ENCODE results near the gene RAI14. TPM values are rescaled to one million over a fixed set of nuclear protein-coding genes. Genes with fewer than 3 reads are reported as not detected.

Gene RAI14
- polyA plus RNA-seq = 10 to 100 TPM in 1 of 4 donors, 1 to 10 TPM in 3; 4.2 to 16.8 (median 7.6) TPM
- long read RNA-seq, donor 1, full-length matches to known transcripts = 4 of 4 reads
- long read RNA-seq, donor 1, partial matches to known transcripts = 0 of 4 reads
- long read RNA-seq, donor 1, other reads (novel, unspliced or antisense) = 0 of 4 reads
- long read RNA-seq, donor 2, partial matches to known transcripts = 0 of 1 reads
- long read RNA-seq, donor 2, other reads (novel, unspliced or antisense) = 0 of 1 reads
- long read RNA-seq, donor 3 = 0 reads
- long read RNA-seq, donor 4 = 0 reads
- long read RNA-seq, donor 5, partial matches to known transcripts = 0 of 1 reads
- long read RNA-seq, donor 5, other reads (novel, unspliced or antisense) = 0 of 1 reads
- long read RNA-seq, donor 6 = 0 reads
- long read RNA-seq, donor 7, partial matches to known transcripts = 0 of 6 reads
- long read RNA-seq, donor 7, other reads (novel, unspliced or antisense) = 0 of 6 reads
- long read RNA-seq, donor 8 = 0 reads
- long read RNA-seq, donor 9 = 0 reads
- long read RNA-seq, donor 10, partial matches to known transcripts = 0 of 1 reads
- long read RNA-seq, donor 10, other reads (novel, unspliced or antisense) = 0 of 1 reads

GRCh38 chr5:34656001-34656699 lies at the start of gene RAI14:
RAI14 (plus strand) TSS chr5:34656328; CDS start chr5:34686920, 30,592 bp downstream.
- Histone ChIP-seq H3K27me3 (ENCODE audit: control insufficient read depth in 3 of 3, insufficient read depth in 3 of 3, low read length in 3 of 3) (peaks cover 0 to 5% (median 0%) of the 10 kb centered on the region in 3 donors), H3K36me3 (ENCODE audit: control insufficient read depth in 3 of 3, insufficient read depth in 2 of 3, low read depth in 1 of 3, low read length in 3 of 3) (peaks cover 0 to 2% (median 0%) of the 10 kb centered on the region in 3 donors), H3K4me3 (ENCODE audit: low read depth in 1 of 3, low read length in 3 of 3) (peak within 1 kb of the TSS; percentile 49 to 86 (median 65)), H3K9me3 (ENCODE audit: control insufficient read depth in 2 of 2, insufficient read depth in 1 of 2, low read depth in 1 of 2, low read length in 1 of 2) (no peaks in the 10 kb centered on the region), H3K4me1 (ENCODE audit: control insufficient read depth in 3 of 3, insufficient read depth in 2 of 3, low read depth in 1 of 3, low read length in 2 of 3) (peaks cover 0 to 9% (median 0%) of the 10 kb centered on the region in 3 donors), H3K27ac (ENCODE audit: low read depth in 1 of 3, low read length in 2 of 3) (peak within 1 kb of the TSS; percentile 73 to 85 (median 74))
- peak; percentile 49 to 84 for DNase-seq
- WGBS, 3 donors = 1% methylated on average over 44 to 79 of the region's 79 CpGs
- FAIRE-seq = no peak

GRCh38 chr5:34608368-34608767 lies 47.8 kb upstream of the RAI14 start:
- FAIRE-seq = no peak
- no peaks in the 10 kb centered on the region for H3K9me3 ChIP-seq (ENCODE audit: control insufficient read depth in 2 of 2, insufficient read depth in 1 of 2, low read depth in 1 of 2, low read length in 1 of 2)
- peaks cover 0 to 10% (median 3%) of the 10 kb centered on the region in 3 donors for H3K4me1 ChIP-seq (ENCODE audit: control insufficient read depth in 3 of 3, insufficient read depth in 2 of 3, low read depth in 1 of 3, low read length in 2 of 3)
- DNase-seq = peak in 1 of 2 donors; percentile 25
- H3K4me3 ChIP-seq (ENCODE audit: low read depth in 1 of 3, low read length in 3 of 3) = no peak overlapping the region
- H3K27ac ChIP-seq (ENCODE audit: low read depth in 1 of 3, low read length in 2 of 3) = peak overlapping the region in 1 of 3 donors; percentile 55
- 27 to 61% (median 34%) methylated on average over 3 of the region's 3 CpGs for WGBS, 3 donors
- no peaks in the 10 kb centered on the region for H3K36me3 ChIP-seq (ENCODE audit: control insufficient read depth in 3 of 3, insufficient read depth in 2 of 3, low read depth in 1 of 3, low read length in 3 of 3)
- no peaks in the 10 kb centered on the region for H3K27me3 ChIP-seq (ENCODE audit: control insufficient read depth in 3 of 3, insufficient read depth in 3 of 3, low read length in 3 of 3)

GRCh38 chr5:34608859-34609648 lies 47.1 kb upstream of the RAI14 start:
- Histone ChIP-seq H3K9me3 (ENCODE audit: control insufficient read depth in 2 of 2, insufficient read depth in 1 of 2, low read depth in 1 of 2, low read length in 1 of 2) (no peaks in the 10 kb centered on the region), H3K27me3 (ENCODE audit: control insufficient read depth in 3 of 3, insufficient read depth in 3 of 3, low read length in 3 of 3) (no peaks in the 10 kb centered on the region), H3K4me1 (ENCODE audit: control insufficient read depth in 3 of 3, insufficient read depth in 2 of 3, low read depth in 1 of 3, low read length in 2 of 3) (peaks cover 0 to 10% (median 3%) of the 10 kb centered on the region in 3 donors), H3K27ac (ENCODE audit: low read depth in 1 of 3, low read length in 2 of 3) (peak overlapping the region in 2 of 3 donors; percentile 39 to 55), H3K36me3 (ENCODE audit: control insufficient read depth in 3 of 3, insufficient read depth in 2 of 3, low read depth in 1 of 3, low read length in 3 of 3) (no peaks in the 10 kb centered on the region), H3K4me3 (ENCODE audit: low read depth in 1 of 3, low read length in 3 of 3) (no peak overlapping the region)
- FAIRE-seq = no peak
- 14 to 22% (median 22%) methylated on average over 3 of the region's 3 CpGs for WGBS, 3 donors
- DNase-seq = peak; percentile 61 to 71

- DNase-seq = no peak
- peaks cover 0 to 10% (median 3%) of the 10 kb centered on the region in 3 donors for H3K4me1 ChIP-seq (ENCODE audit: control insufficient read depth in 3 of 3, insufficient read depth in 2 of 3, low read depth in 1 of 3, low read length in 2 of 3)
- H3K9me3 ChIP-seq (ENCODE audit: control insufficient read depth in 2 of 2, insufficient read depth in 1 of 2, low read depth in 1 of 2, low read length in 1 of 2) = no peaks in the 10 kb centered on the region
- FAIRE-seq = no peak
- WGBS, 3 donors = 89 to 94% (median 91%) methylated on average over 6 of the region's 6 CpGs
- H3K27me3 ChIP-seq (ENCODE audit: control insufficient read depth in 3 of 3, insufficient read depth in 3 of 3, low read length in 3 of 3) = no peaks in the 10 kb centered on the region
- H3K4me3 ChIP-seq (ENCODE audit: low read depth in 1 of 3, low read length in 3 of 3) = no peak overlapping the region
- no peaks in the 10 kb centered on the region for H3K36me3 ChIP-seq (ENCODE audit: control insufficient read depth in 3 of 3, insufficient read depth in 2 of 3, low read depth in 1 of 3, low read length in 3 of 3)
- H3K27ac ChIP-seq (ENCODE audit: low read depth in 1 of 3, low read length in 2 of 3) = no peak overlapping the region
Observed at GRCh38 chr5:34609951-34610441, 46.1 kb upstream of the RAI14 start.

- no peak overlapping the region for H3K27ac ChIP-seq (ENCODE audit: low read depth in 1 of 3, low read length in 2 of 3)
- DNase-seq = no peak
- H3K9me3 ChIP-seq (ENCODE audit: control insufficient read depth in 2 of 2, insufficient read depth in 1 of 2, low read depth in 1 of 2, low read length in 1 of 2) = no peaks in the 10 kb centered on the region
- H3K4me1 ChIP-seq (ENCODE audit: control insufficient read depth in 3 of 3, insufficient read depth in 2 of 3, low read depth in 1 of 3, low read length in 2 of 3) = peaks cover 0 to 10% (median 3%) of the 10 kb centered on the region in 3 donors
- no peak overlapping the region for H3K4me3 ChIP-seq (ENCODE audit: low read depth in 1 of 3, low read length in 3 of 3)
- no peaks in the 10 kb centered on the region for H3K36me3 ChIP-seq (ENCODE audit: control insufficient read depth in 3 of 3, insufficient read depth in 2 of 3, low read depth in 1 of 3, low read length in 3 of 3)
- no peak for FAIRE-seq
- no peaks in the 10 kb centered on the region for H3K27me3 ChIP-seq (ENCODE audit: control insufficient read depth in 3 of 3, insufficient read depth in 3 of 3, low read length in 3 of 3)
Observed at GRCh38 chr5:34610546-34610945, 45.6 kb upstream of the RAI14 start.

GRCh38 chr5:34611464-34612415 lies 44.4 kb upstream of the RAI14 start:
- no peaks in the 10 kb centered on the region for H3K36me3 ChIP-seq (ENCODE audit: control insufficient read depth in 3 of 3, insufficient read depth in 2 of 3, low read depth in 1 of 3, low read length in 3 of 3)
- H3K4me1 ChIP-seq (ENCODE audit: control insufficient read depth in 3 of 3, insufficient read depth in 2 of 3, low read depth in 1 of 3, low read length in 2 of 3) = peaks cover 0 to 10% (median 3%) of the 10 kb centered on the region in 3 donors
- no peak for FAIRE-seq
- no peaks in the 10 kb centered on the region for H3K27me3 ChIP-seq (ENCODE audit: control insufficient read depth in 3 of 3, insufficient read depth in 3 of 3, low read length in 3 of 3)
- DNase-seq = no peak
- H3K4me3 ChIP-seq (ENCODE audit: low read depth in 1 of 3, low read length in 3 of 3) = no peak overlapping the region
- no peaks in the 10 kb centered on the region for H3K9me3 ChIP-seq (ENCODE audit: control insufficient read depth in 2 of 2, insufficient read depth in 1 of 2, low read depth in 1 of 2, low read length in 1 of 2)
- 94 to 97% (median 95%) methylated on average over 9 of the region's 9 CpGs for WGBS, 3 donors
- H3K27ac ChIP-seq (ENCODE audit: low read depth in 1 of 3, low read length in 2 of 3) = no peak overlapping the region

GRCh38 chr5:34616651-34617050 lies 39.5 kb upstream of the RAI14 start:
- no peaks in the 10 kb centered on the region for H3K4me1 ChIP-seq (ENCODE audit: control insufficient read depth in 3 of 3, insufficient read depth in 2 of 3, low read depth in 1 of 3, low read length in 2 of 3)
- H3K27ac ChIP-seq (ENCODE audit: low read depth in 1 of 3, low read length in 2 of 3) = no peak overlapping the region
- FAIRE-seq (no peak), DNase-seq (no peak)
- H3K36me3 ChIP-seq (ENCODE audit: control insufficient read depth in 3 of 3, insufficient read depth in 2 of 3, low read depth in 1 of 3, low read length in 3 of 3) = no peaks in the 10 kb centered on the region
- no peaks in the 10 kb centered on the region for H3K27me3 ChIP-seq (ENCODE audit: control insufficient read depth in 3 of 3, insufficient read depth in 3 of 3, low read length in 3 of 3)
- no peaks in the 10 kb centered on the region for H3K9me3 ChIP-seq (ENCODE audit: control insufficient read depth in 2 of 2, insufficient read depth in 1 of 2, low read depth in 1 of 2, low read length in 1 of 2)
- H3K4me3 ChIP-seq (ENCODE audit: low read depth in 1 of 3, low read length in 3 of 3) = no peak overlapping the region
- WGBS, 3 donors = 78 to 94% (median 84%) methylated on average over 1 of the region's 1 CpG

All from small intestine (tissue), 16 donors.